ENCODE measurements around the gene DPYSL3. TPM values are rescaled to one million over a fixed set of nuclear protein-coding genes. Genes with fewer than 3 reads are reported as not detected.

Gene DPYSL3
- total RNA-seq, 2 donors from 2014 or later, result 6.5 to 10.5 TPM

DNA sequence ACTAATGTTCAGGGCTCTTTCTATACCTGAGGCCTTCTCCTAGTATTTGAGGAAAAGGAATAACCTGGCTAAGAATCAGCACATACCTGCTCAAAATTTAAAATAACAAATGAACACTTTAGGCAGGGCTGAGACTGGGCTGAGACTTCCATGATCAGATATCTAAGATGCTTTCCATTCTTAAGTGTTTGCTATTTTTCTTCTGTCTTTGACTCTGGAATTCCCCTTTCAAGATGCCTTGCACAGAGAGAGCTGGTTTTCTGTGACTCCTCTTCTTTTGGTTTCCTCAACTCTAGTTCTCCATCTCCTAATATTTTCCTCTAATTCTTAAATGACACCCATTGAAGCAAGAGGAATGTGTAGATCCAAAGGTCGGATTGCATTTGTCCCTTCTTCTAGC lies 61.1 kb downstream of the DPYSL3 start:
- H3K4me1 ChIP-seq, result peaks cover 9% of the 10 kb centered on the region
- intact Hi-C loops (cut with DNase I), result no loop called here
- no peaks in the 10 kb centered on the region for H3K36me3 ChIP-seq (replicated peaks in 1 of 2; ENCODE audit: insufficient read depth in 1 of 2, low read depth in 2 of 2)
- no peaks in the 10 kb centered on the region for H3K9me3 ChIP-seq
- 76 to 79% methylated on average over 1 of the region's 1 CpG for WGBS, 2 donors
- no peak for ATAC-seq
- H3K27me3 ChIP-seq, result no peaks in the 10 kb centered on the region
- DNase-seq, result no peak
- H3K4me3 ChIP-seq, result no peak overlapping the region
- no peak for TF ChIP-seq POLR2A (IDR thresholded peaks at IDR 0.05)
- TF ChIP-seq, protein P1, sequence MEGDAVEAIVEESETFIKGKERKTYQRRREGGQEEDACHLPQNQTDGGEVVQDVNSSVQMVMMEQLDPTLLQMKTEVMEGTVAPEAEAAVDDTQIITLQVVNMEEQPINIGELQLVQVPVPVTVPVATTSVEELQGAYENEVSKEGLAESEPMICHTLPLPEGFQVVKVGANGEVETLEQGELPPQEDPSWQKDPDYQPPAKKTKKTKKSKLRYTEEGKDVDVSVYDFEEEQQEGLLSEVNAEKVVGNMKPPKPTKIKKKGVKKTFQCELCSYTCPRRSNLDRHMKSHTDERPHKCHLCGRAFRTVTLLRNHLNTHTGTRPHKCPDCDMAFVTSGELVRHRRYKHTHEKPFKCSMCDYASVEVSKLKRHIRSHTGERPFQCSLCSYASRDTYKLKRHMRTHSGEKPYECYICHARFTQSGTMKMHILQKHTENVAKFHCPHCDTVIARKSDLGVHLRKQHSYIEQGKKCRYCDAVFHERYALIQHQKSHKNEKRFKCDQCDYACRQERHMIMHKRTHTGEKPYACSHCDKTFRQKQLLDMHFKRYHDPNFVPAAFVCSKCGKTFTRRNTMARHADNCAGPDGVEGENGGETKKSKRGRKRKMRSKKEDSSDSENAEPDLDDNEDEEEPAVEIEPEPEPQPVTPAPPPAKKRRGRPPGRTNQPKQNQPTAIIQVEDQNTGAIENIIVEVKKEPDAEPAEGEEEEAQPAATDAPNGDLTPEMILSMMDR (IDR thresholded peaks at IDR 0.05), result no peak
- H3K27ac ChIP-seq, result no peak overlapping the region

DNA sequence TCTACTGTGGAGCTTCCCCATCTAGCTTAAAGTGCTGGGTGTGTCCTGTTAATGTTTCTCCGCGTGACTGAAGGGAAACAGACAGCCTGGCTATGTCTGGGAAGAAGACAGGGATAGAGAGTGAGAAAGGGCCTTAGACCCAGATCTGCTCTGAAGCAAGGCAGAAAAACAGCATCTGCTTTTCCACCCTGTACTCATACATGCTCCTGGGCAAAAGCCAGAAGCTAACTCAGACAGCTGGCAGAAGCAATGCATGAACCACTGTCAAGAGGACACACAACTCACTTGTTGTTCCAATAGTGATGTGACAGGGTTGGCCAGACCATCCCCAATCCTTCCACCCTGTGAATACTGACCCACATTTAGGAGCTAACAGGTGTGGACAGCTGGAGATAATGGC lies 63.3 kb downstream of the DPYSL3 start:
- ATAC-seq (no peak), DNase-seq (peak in 1 of 4 donors; percentile 6)
- no peaks in the 10 kb centered on the region for H3K9me3 ChIP-seq
- H3K4me1 ChIP-seq, result no peaks in the 10 kb centered on the region
- no peak overlapping the region for H3K27ac ChIP-seq
- no peaks in the 10 kb centered on the region for H3K27me3 ChIP-seq
- 77 to 84% methylated on average over 2 of the region's 2 CpGs for WGBS, 2 donors
- no peaks in the 10 kb centered on the region for H3K36me3 ChIP-seq (replicated peaks in 1 of 2; ENCODE audit: insufficient read depth in 1 of 2, low read depth in 2 of 2)
- no peak overlapping the region for H3K4me3 ChIP-seq
- TF ChIP-seq, protein P1 (IDR thresholded peaks at IDR 0.05), result no peak
- no peak for TF ChIP-seq POLR2A (IDR thresholded peaks at IDR 0.05)
- intact Hi-C loops (cut with DNase I), result no loop called here

DNA sequence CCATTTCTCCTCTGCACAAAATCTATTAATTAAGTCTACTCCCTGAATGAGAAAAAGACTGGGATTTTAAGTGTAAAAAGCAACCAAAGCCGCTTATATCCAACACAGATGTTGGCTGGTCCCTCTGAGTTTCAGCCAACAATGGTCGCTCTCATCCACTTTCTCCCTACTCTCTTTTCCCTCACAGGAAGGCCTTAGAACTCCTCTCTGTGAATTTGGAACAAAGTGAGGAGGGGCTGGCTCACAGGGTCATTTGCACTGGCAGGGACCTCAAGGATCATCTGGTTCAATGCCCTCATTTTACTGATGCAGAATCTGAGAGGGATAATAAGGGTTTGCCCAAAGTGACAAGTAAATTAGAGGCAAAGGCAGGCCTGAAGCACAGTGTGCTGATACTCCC lies 64.0 kb downstream of the DPYSL3 start:
- no peaks in the 10 kb centered on the region for H3K36me3 ChIP-seq (replicated peaks in 1 of 2; ENCODE audit: insufficient read depth in 1 of 2, low read depth in 2 of 2)
- TF ChIP-seq, protein P1 (IDR thresholded peaks at IDR 0.05), result no peak
- no peak for TF ChIP-seq POLR2A (IDR thresholded peaks at IDR 0.05)
- H3K4me1 ChIP-seq, result no peaks in the 10 kb centered on the region
- ATAC-seq, result no peak
- H3K27ac ChIP-seq, result no peak overlapping the region
- WGBS, 2 donors, result 91 to 93% methylated on average over 2 of the region's 2 CpGs
- H3K4me3 ChIP-seq, result no peak overlapping the region
- DNase-seq, result no peak
- no peaks in the 10 kb centered on the region for H3K9me3 ChIP-seq
- H3K27me3 ChIP-seq, result no peaks in the 10 kb centered on the region
- intact Hi-C loops (cut with DNase I), result no loop called here

DNA sequence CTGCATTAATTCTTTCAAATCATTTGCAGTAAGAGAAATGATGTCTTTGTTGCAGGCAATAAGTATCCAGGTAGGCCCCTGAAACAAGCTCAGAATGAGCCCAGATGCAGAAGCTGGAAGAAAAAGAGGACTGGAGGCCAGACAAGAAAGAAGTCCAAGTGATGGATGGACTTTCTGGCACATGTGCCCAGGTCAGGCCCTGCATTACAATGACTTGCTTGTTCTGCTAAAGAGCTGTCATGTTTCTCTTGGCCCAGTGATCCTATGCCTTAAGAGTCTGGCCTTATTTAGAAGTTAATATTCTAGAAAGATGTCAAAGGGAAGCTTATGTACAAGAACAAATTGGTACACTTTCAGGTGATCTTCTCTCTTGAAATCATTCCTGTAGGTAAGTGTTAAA lies 64.8 kb downstream of the DPYSL3 start:
- H3K27ac ChIP-seq, result no peak overlapping the region
- H3K9me3 ChIP-seq, result no peaks in the 10 kb centered on the region
- H3K4me1 ChIP-seq, result no peaks in the 10 kb centered on the region
- no peak overlapping the region for H3K4me3 ChIP-seq
- DNase-seq (no peak), ATAC-seq (no peak)
- H3K27me3 ChIP-seq, result no peaks in the 10 kb centered on the region
- intact Hi-C loops (cut with DNase I), result no loop called here
- H3K36me3 ChIP-seq (replicated peaks in 1 of 2; ENCODE audit: insufficient read depth in 1 of 2, low read depth in 2 of 2), result no peaks in the 10 kb centered on the region
- no peak for TF ChIP-seq POLR2A (IDR thresholded peaks at IDR 0.05)
- TF ChIP-seq, protein P1 (IDR thresholded peaks at IDR 0.05), result no peak

DNA sequence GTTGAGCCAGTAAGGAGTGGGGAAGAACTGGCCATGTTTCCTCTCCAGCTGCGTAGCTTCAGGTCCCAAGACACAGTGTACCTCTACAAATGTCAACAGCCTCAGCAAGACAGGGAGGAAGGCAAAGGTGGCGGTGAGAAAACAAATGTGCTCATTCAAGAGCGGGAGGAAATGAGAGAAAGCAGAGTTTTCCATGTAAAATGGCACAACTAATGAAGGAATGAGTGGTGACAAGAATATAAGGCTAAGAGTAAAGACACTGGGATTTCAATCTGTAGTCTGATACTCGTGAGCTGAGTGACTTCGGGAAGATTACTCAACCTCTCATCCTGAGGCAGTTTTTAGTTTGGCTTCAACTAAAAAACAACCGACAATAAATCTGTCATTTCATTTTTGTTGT lies 67.6 kb downstream of the DPYSL3 start:
- WGBS, 2 donors, result 80 to 83% methylated on average over 6 of the region's 6 CpGs
- no peaks in the 10 kb centered on the region for H3K36me3 ChIP-seq (replicated peaks in 1 of 2; ENCODE audit: insufficient read depth in 1 of 2, low read depth in 2 of 2)
- no peaks in the 10 kb centered on the region for H3K4me1 ChIP-seq
- no peaks in the 10 kb centered on the region for H3K27me3 ChIP-seq
- TF ChIP-seq POLR2A (IDR thresholded peaks at IDR 0.05), result no peak
- TF ChIP-seq, protein P1 (IDR thresholded peaks at IDR 0.05), result no peak
- no peak for DNase-seq
- intact Hi-C loops (cut with DNase I), result no loop called here
- H3K9me3 ChIP-seq, result no peaks in the 10 kb centered on the region
- ATAC-seq, result no peak
- H3K27ac ChIP-seq, result no peak overlapping the region
- H3K4me3 ChIP-seq, result no peak overlapping the region

Measured in body of pancreas (tissue), 4 donors.